T-cell (primary cell): ENCODE data around the gene KCNMA1. TPM values are rescaled to one million over a fixed set of nuclear protein-coding genes. Genes with fewer than 3 reads are reported as not detected.

Experiments used
- ATAC-seq, 4 experiments: fragments of 200-7000 bp in 3 of 4; fragments of 150-1000 bp in 1 of 4; cut with Tn5 transposase; replicated peaks in 1 of 4; 1 replicate in 3 of 4; 2 replicates in 1 of 4; pipeline ENCODE4 v1.10.0; 2021; ENCODE audit warnings: moderate library complexity in 3 of 4, mild to moderate bottlenecking in 2 of 4, moderate number of reproducible peaks in 1 of 4
- CTCF ChIA-PET, 2 donors: fragments of 300-600 bp; sonication (Branson Sonifier 250); formaldehyde crosslinking; loops; one replicate each; lab custom pipeline; 2022; ENCODE audit warnings: antibody characterized with exemption in 2 of 2; lab: Charles Lee
- POLR2A ChIA-PET, 2 donors: fragments of 300-600 bp; sonication (Branson Sonifier 250); formaldehyde crosslinking; loops; one replicate each; lab custom pipeline; 2022; ENCODE audit warnings: antibody characterized with exemption in 2 of 2; lab: Charles Lee
- DNase-seq, 35 experiments: peaks; one replicate each; pipeline versions ENCODE4 v3.0.0 to v3.0.0-alpha.2; 2013 to 2023
- H3K27ac ChIP-seq: one replicate; pipeline ENCODE4 v1.5.1; 2013; ENCODE audit warnings: low read length
- H3K27me3 ChIP-seq, 2 experiments: replicated peaks in 1 of 2; 1 replicate in 1 of 2; 2 replicates in 1 of 2; pipeline versions ENCODE4 v1.6.1 to v1.7.0; 2013; ENCODE audit warnings: low read length in 1 of 2, mixed read lengths in 1 of 2; ENCODE audit not compliant: control insufficient read depth in 2 of 2, insufficient read depth in 2 of 2; ENCODE audit errors: extremely low read depth in 1 of 2
- H3K36me3 ChIP-seq, 2 donors: 1 replicate in 1 of 2; 2 replicates in 1 of 2; pipeline versions ENCODE4 v1.6.1 to v1.7.0; 2013; ENCODE audit warnings: low read length in 1 of 2; ENCODE audit not compliant: control insufficient read depth in 2 of 2, insufficient read depth in 1 of 2; ENCODE audit errors: extremely low read depth in 1 of 2
- H3K4me1 ChIP-seq, 2 experiments: 1 replicate in 1 of 2; 2 replicates in 1 of 2; pipeline versions ENCODE4 v1.6.1 to v1.7.0; 2013; ENCODE audit warnings: low read length in 2 of 2, mixed read lengths in 1 of 2; ENCODE audit not compliant: insufficient read depth in 2 of 2, control insufficient read depth in 1 of 2; ENCODE audit errors: extremely low read depth in 1 of 2
- H3K4me3 ChIP-seq, 2 donors: 1 replicate in 1 of 2; 2 replicates in 1 of 2; pipeline versions ENCODE4 v1.5.1 to v1.7.0; 2013; ENCODE audit warnings: mild to moderate bottlenecking in 2 of 2, low read length in 1 of 2, moderate library complexity in 1 of 2; ENCODE audit not compliant: control insufficient read depth in 1 of 2; ENCODE audit errors: extremely low read depth in 1 of 2
- H3K9me3 ChIP-seq: 2 replicates; pipeline ENCODE4 v1.7.0; 2013
- H3K27ac Mint-ChIP-seq, 2 donors: one replicate each; pipeline ENCODE4 v1.8.0; 2020 to 2021; ENCODE audit warnings: mild to moderate bottlenecking in 2 of 2, mixed read lengths in 2 of 2
- H3K27me3 Mint-ChIP-seq, 2 donors: one replicate each; pipeline ENCODE4 v1.8.0; 2021 to 2022; ENCODE audit warnings: mixed read lengths in 2 of 2
- H3K36me3 Mint-ChIP-seq: one replicate; pipeline ENCODE4 v1.8.0; 2021; ENCODE audit warnings: mixed read lengths
- H3K4me1 Mint-ChIP-seq, 3 donors: one replicate each; pipeline ENCODE4 v1.8.0; 2020 to 2022; ENCODE audit warnings: mixed read lengths in 3 of 3, mild to moderate bottlenecking in 1 of 3
- H3K4me3 Mint-ChIP-seq, 3 donors: one replicate each; pipeline ENCODE4 v1.8.0; 2020 to 2022; ENCODE audit warnings: mild to moderate bottlenecking in 3 of 3, mixed read lengths in 3 of 3, moderate library complexity in 3 of 3
- H3K9me3 Mint-ChIP-seq, 3 donors: one replicate each; pipeline ENCODE4 v1.8.0; 2020 to 2022; ENCODE audit warnings: mixed read lengths in 3 of 3
- WGBS: methylation state at CpG from one replicate; pipeline ENCODE4 v1.1.5; 2013; ENCODE audit warnings: missing lambda C conversion rate; ENCODE audit not compliant: insufficient coverage; 5-methylcytosine and 5-hydroxymethylcytosine counted together
- total RNA-seq, 35 experiments: library from RNA in 6 of 35; stranded (reverse) in 6 of 35; fragments of 120-200 nt in 1 of 35; gene quantifications; one replicate each; pipeline versions ENCODE4 v1.2.1 to v1.2.4 and lab custom pipeline; 2013 to 2026

KCNMA1 gene
- total RNA-seq, 5 donors from 2014 or later (not counting 1 experiment from before 2014, with no cell fraction given), result 0.14 to 1.6 (median 0.60) TPM

DNA sequence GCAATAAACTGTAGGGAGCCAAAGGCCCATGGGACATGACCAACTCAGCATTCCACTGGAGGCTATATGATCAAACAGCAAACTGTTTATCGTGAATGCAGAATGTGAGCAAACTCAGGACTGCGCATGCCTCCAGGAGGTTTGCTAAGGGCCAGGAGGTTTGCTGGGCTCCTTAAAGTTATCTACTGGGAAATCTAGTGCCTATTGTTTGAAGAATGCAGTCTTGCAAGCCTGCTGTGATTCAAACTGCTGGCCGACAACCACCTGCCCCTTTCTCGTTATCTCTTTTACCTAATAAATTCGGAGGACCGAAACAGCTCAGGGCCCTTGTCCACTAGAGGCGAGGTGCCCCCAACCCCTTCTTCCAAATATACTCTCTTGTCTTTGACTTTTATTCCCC, 404.1 kb downstream of the KCNMA1 start:
- WGBS, result 90% methylated on average over 6 of the region's 7 CpGs
- Histone ChIP-seq H3K4me1 (no peaks in the 10 kb centered on the region), H3K4me3 (no peak overlapping the region), H3K27me3 (peaks cover 0 to 4% of the 10 kb centered on the region in 2 experiments), H3K27ac (no peak overlapping the region), H3K9me3 (no peaks in the 10 kb centered on the region), H3K36me3 (no peaks in the 10 kb centered on the region)
- no peaks in the 10 kb centered on the region for H3K36me3 Mint-ChIP-seq
- DNase-seq (no peak), ATAC-seq (no peak)
- no peaks in the 10 kb centered on the region for H3K4me1 Mint-ChIP-seq
- H3K4me3 Mint-ChIP-seq, result no peak overlapping the region
- CTCF ChIA-PET, result interaction anchor here in 1 of 2 donors (0.7 kb wide), 1 partner anchor 8 kb away, joined by 5 read pairs; no protein-coding TSS in a partner anchor
- H3K9me3 Mint-ChIP-seq, result peaks cover 0 to 5% (median 0%) of the 10 kb centered on the region in 3 donors
- POLR2A ChIA-PET, result no interaction called here
- H3K27me3 Mint-ChIP-seq, result peaks cover 0 to 3% of the 10 kb centered on the region in 2 donors
- no peak overlapping the region for H3K27ac Mint-ChIP-seq

- Histone ChIP-seq H3K36me3 (no peaks in the 10 kb centered on the region), H3K9me3 (no peaks in the 10 kb centered on the region), H3K27ac (no peak overlapping the region), H3K4me3 (no peak overlapping the region), H3K4me1 (no peaks in the 10 kb centered on the region), H3K27me3 (no peaks in the 10 kb centered on the region)
- WGBS, result no CpG with 5 or more reads among the region's 3 CpGs
- ChIA-PET POLR2A (no interaction called here), CTCF (no interaction called here)
- no peak overlapping the region for H3K4me3 Mint-ChIP-seq
- no peaks in the 10 kb centered on the region for H3K4me1 Mint-ChIP-seq
- H3K36me3 Mint-ChIP-seq, result no peaks in the 10 kb centered on the region
- H3K27ac Mint-ChIP-seq, result no peak overlapping the region
- peaks cover 0 to 3% of the 10 kb centered on the region in 2 donors for H3K27me3 Mint-ChIP-seq
- no peak for DNase-seq
- ATAC-seq, result no peak
- peaks cover 0 to 5% (median 0%) of the 10 kb centered on the region in 3 donors for H3K9me3 Mint-ChIP-seq
Measured at GRCh38 chr10:77231884-77232610, 405.6 kb downstream of the KCNMA1 start.

DNA sequence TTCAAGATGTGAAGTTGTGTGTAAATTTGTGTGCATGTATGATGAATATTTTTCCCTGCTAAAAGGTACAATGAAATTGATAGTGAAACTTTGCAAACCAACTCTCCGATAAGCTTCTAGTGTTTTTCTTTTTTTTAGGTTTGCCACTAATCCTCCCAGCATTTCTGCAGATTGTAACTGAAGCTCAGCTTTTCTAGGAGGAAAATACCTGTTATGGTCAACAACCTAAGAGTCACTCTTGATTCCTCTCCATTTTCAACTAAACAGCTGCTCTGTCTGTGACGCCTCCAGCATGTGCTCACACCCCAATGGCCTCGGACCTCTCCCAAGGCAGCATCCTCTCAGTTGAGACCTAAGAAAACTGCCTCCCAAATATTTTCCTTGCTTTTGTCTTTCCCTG, 406.2 kb downstream of the KCNMA1 start:
- Mint-ChIP-seq H3K4me1 (no peaks in the 10 kb centered on the region), H3K36me3 (no peaks in the 10 kb centered on the region), H3K27me3 (peaks cover 0 to 3% of the 10 kb centered on the region in 2 donors), H3K9me3 (peaks cover 0 to 5% (median 0%) of the 10 kb centered on the region in 3 donors), H3K4me3 (no peak overlapping the region), H3K27ac (no peak overlapping the region)
- no peak overlapping the region for H3K27ac ChIP-seq
- H3K4me3 ChIP-seq, result no peak overlapping the region
- POLR2A ChIA-PET, result no interaction called here
- no peak for DNase-seq
- ATAC-seq, result no peak
- 100% methylated on average over 1 of the region's 3 CpGs for WGBS
- CTCF ChIA-PET, result no interaction called here
- H3K36me3 ChIP-seq, result no peaks in the 10 kb centered on the region
- no peaks in the 10 kb centered on the region for H3K4me1 ChIP-seq
- no peaks in the 10 kb centered on the region for H3K9me3 ChIP-seq
- H3K27me3 ChIP-seq, result no peaks in the 10 kb centered on the region

GRCh38 chr10:77230194-77230593, 407.4 kb downstream of the KCNMA1 start:
- ATAC-seq, result no peak
- Histone ChIP-seq H3K4me1 (no peaks in the 10 kb centered on the region), H3K4me3 (no peak overlapping the region), H3K36me3 (no peaks in the 10 kb centered on the region), H3K27ac (no peak overlapping the region), H3K27me3 (no peaks in the 10 kb centered on the region), H3K9me3 (no peaks in the 10 kb centered on the region)
- Mint-ChIP-seq H3K9me3 (peaks cover 0 to 5% (median 0%) of the 10 kb centered on the region in 3 donors), H3K36me3 (no peaks in the 10 kb centered on the region), H3K27me3 (peaks cover 0 to 4% of the 10 kb centered on the region in 2 donors), H3K4me1 (no peaks in the 10 kb centered on the region), H3K27ac (no peak overlapping the region), H3K4me3 (no peak overlapping the region)
- no peak for DNase-seq
- POLR2A ChIA-PET, result no interaction called here
- WGBS, result 88% methylated on average over 1 of the region's 5 CpGs
- CTCF ChIA-PET, result no interaction called here

- Mint-ChIP-seq H3K36me3 (no peaks in the 10 kb centered on the region), H3K4me1 (no peaks in the 10 kb centered on the region), H3K27ac (no peak overlapping the region), H3K27me3 (peaks cover 0 to 4% of the 10 kb centered on the region in 2 donors), H3K9me3 (peaks cover 0 to 5% (median 0%) of the 10 kb centered on the region in 3 donors), H3K4me3 (no peak overlapping the region)
- no peaks in the 10 kb centered on the region for H3K9me3 ChIP-seq
- ATAC-seq (no peak), DNase-seq (no peak)
- no peaks in the 10 kb centered on the region for H3K36me3 ChIP-seq
- H3K4me1 ChIP-seq, result no peaks in the 10 kb centered on the region
- ChIA-PET POLR2A (no interaction called here), CTCF (no interaction called here)
- H3K4me3 ChIP-seq, result no peak overlapping the region
- H3K27me3 ChIP-seq, result no peaks in the 10 kb centered on the region
- WGBS, result no CpG with 5 or more reads among the region's 3 CpGs
- H3K27ac ChIP-seq, result no peak overlapping the region
Measured at GRCh38 chr10:77229704-77230103, 407.9 kb downstream of the KCNMA1 start.

DNA sequence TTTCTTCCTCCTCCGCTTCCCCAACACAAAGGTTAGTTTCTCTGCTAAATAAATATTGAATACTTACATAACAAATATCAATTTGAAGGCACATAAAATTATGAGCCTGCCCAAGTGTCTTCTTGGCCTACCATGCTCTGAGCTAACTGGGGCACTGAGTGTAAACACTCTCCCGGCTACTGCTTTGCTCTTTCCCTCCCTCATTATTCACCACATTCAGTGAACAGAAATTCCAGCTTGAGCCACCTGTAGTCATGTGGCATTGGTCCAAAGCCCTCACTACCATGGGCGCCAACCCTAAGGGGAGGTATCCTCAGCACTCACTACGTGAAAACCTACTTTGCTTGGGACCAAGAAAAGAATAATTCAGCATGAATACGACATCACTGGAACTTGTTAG, 409.0 kb downstream of the KCNMA1 start:
- H3K27ac Mint-ChIP-seq, result no peak overlapping the region
- H3K9me3 ChIP-seq, result no peaks in the 10 kb centered on the region
- ChIA-PET CTCF (interaction anchor here in 1 of 2 donors (0.7 kb wide), 1 partner anchor 55 kb away, joined by 7 read pairs; no protein-coding TSS in a partner anchor), POLR2A (no interaction called here)
- H3K4me1 ChIP-seq, result no peaks in the 10 kb centered on the region
- peaks cover 6 to 7% of the 10 kb centered on the region in 2 donors for H3K27me3 Mint-ChIP-seq
- H3K4me3 Mint-ChIP-seq, result no peak overlapping the region
- H3K27ac ChIP-seq, result no peak overlapping the region
- no peaks in the 10 kb centered on the region for H3K4me1 Mint-ChIP-seq
- peaks cover 0 to 5% (median 0%) of the 10 kb centered on the region in 3 donors for H3K9me3 Mint-ChIP-seq
- H3K27me3 ChIP-seq, result no peaks in the 10 kb centered on the region
- WGBS, result 85% methylated on average over 2 of the region's 5 CpGs
- no peaks in the 10 kb centered on the region for H3K36me3 Mint-ChIP-seq
- ATAC-seq (no peak), DNase-seq (no peak)
- no peak overlapping the region for H3K4me3 ChIP-seq
- no peaks in the 10 kb centered on the region for H3K36me3 ChIP-seq
